OCI-LY7 (cell line): ENCODE results near the gene MMP15. TPM values are rescaled to one million over a fixed set of nuclear protein-coding genes. Genes with fewer than 3 reads are reported as not detected.
"Not testable (repeated sequence)": the region's sequence is repeated elsewhere in the genome, so short reads cannot be mapped to it uniquely, and the experiment has no call there.

Experiments used
- BruUV-seq: library from RNA; stranded (reverse); fragments of 400-500 nt; replicated peaks from 2 replicates; lab custom pipeline; 2021; lab: Mats Ljungman, UMichigan
- CTCF ChIA-PET: fragments of 300-600 bp; sonication (Branson Sonifier 250); formaldehyde crosslinking; loops from one replicate; lab custom pipeline; 2022; ENCODE audit warnings: antibody characterized with exemption; ENCODE audit not compliant: unreplicated experiment; lab: Charles Lee
- POLR2A ChIA-PET: fragments of 300-600 bp; sonication (Branson Sonifier 250); formaldehyde crosslinking; loops from one replicate; lab custom pipeline; 2022; ENCODE audit warnings: antibody characterized with exemption; lab: Charles Lee
- DNase-seq: peaks from one replicate; pipeline ENCODE4 v3.0.0-alpha.2; 2015; ENCODE audit warnings: low spot score
- H2AFZ ChIP-seq: fragments of 200-600 bp; sonication (generic), shearing (Covaris generic); 2 replicates; pipeline ENCODE4 v1.6.1; 2014; ENCODE audit warnings: mild to moderate bottlenecking, antibody characterized with exemption, low read length, moderate library complexity
- H3K27ac ChIP-seq: fragments of 200-600 bp; sonication (generic); 2 replicates; pipeline ENCODE4 v1.5.1; 2014; ENCODE audit warnings: mixed run types, low read depth, mild to moderate bottlenecking, moderate library complexity, low read length, inconsistent platforms; ENCODE audit not compliant: poor library complexity, severe bottlenecking
- H3K36me3 ChIP-seq: fragments of 200-600 bp; sonication (generic); 2 replicates; pipeline ENCODE4 v1.6.1; 2014; ENCODE audit warnings: mild to moderate bottlenecking, antibody characterized with exemption, low read length, moderate library complexity, mixed read lengths; ENCODE audit not compliant: insufficient read depth
- H3K4me1 ChIP-seq: fragments of 200-600 bp; sonication (generic); 2 replicates; pipeline ENCODE4 v1.5.1; 2014; ENCODE audit warnings: mild to moderate bottlenecking, low read length; ENCODE audit not compliant: insufficient read depth, poor library complexity, severe bottlenecking
- H3K4me2 ChIP-seq: fragments of 200-600 bp; sonication (generic); 2 replicates; pipeline ENCODE4 v1.6.1; 2014; ENCODE audit warnings: mild to moderate bottlenecking, low read length
- H3K4me3 ChIP-seq: fragments of 200-600 bp; sonication (generic); 2 replicates; pipeline ENCODE4 v1.5.1; 2014; ENCODE audit warnings: mild to moderate bottlenecking, low read depth, low read length; ENCODE audit not compliant: poor library complexity, severe bottlenecking
- H3K79me2 ChIP-seq: fragments of 200-600 bp; sonication (generic); 2 replicates; pipeline ENCODE4 v1.6.1; 2016; ENCODE audit warnings: low read depth, mild to moderate bottlenecking, low read length, moderate library complexity, mixed read lengths; ENCODE audit not compliant: insufficient read depth
- H3K9me2 ChIP-seq: fragments of 200-600 bp; sonication (generic); 2 replicates; pipeline ENCODE4 v1.6.1; 2016; ENCODE audit warnings: mild to moderate bottlenecking, low read length, mixed read lengths; ENCODE audit not compliant: insufficient read depth
- H3K9me3 ChIP-seq: fragments of 200-600 bp; sonication (generic); 2 replicates; pipeline ENCODE4 v1.6.1; 2014; ENCODE audit warnings: mild to moderate bottlenecking, mixed run types, low read length, mixed read lengths
- H4K20me1 ChIP-seq: fragments of 200-600 bp; sonication (generic); 2 replicates; pipeline ENCODE4 v1.6.1; 2014; ENCODE audit warnings: mild to moderate bottlenecking, antibody characterized with exemption, low read length, moderate library complexity, mixed read lengths; ENCODE audit not compliant: insufficient read depth
- CTCF ChIP-seq: fragments of 200-600 bp; sonication (generic); conservative IDR thresholded peaks from 2 replicates; pipeline ENCODE4 v1.5.1; 2014; ENCODE audit warnings: mild to moderate bottlenecking, antibody characterized with exemption, low read length, moderate library complexity, mixed read lengths
- EZH2phosphoT487 ChIP-seq: fragments of 200-600 bp; sonication (generic); IDR thresholded peaks from 2 replicates; pipeline ENCODE4 v1.6.1; 2018; ENCODE audit warnings: low read depth, borderline replicate concordance, mild to moderate bottlenecking, mixed run types, antibody characterized with exemption, low read length, moderate library complexity, mixed read lengths
- intact Hi-C: fragments of 100-400 bp; cut with micrococcal nuclease; formaldehyde crosslinking; loops from one replicate; pipeline ENCODE4 v1.10.0; 2022; ENCODE audit not compliant: unreplicated experiment
- total RNA-seq, 2 experiments: library from RNA; depleted of rRNA in 1 of 2; stranded (reverse); fragments of >200 nt in 1 of 2; shearing (Covaris generic) in 1 of 2; gene quantifications; 2 replicates each; pipeline ENCODE4 v1.2.3, GENCODE V29; 2014 to 2022

MMP15 gene
- total RNA-seq, 2 experiments from 2014 or later: 0.21 TPM; not detected in 1

DNA sequence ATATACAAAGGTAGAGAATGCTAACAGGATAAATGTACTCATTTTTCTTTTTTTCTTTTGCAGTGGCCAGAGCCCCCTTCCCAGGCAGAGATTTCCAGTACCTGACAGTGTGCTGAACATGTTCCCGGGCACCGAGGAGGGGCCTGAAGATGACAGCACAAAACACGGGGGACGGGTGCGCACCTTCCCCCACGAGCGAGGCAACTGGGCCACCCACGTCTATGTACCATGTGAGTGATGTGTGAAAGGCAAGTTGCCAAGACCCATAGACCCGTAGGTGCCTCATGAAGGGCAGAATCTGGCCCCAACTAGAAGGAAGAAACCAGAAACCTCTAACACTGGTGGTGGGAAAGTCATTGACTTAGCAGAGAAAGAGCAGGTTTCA lies 23.1 kb upstream of the MMP15 start:
- H3K9me3 ChIP-seq: no peaks in the 10 kb centered on the region
- H3K9me2 ChIP-seq: no peaks in the 10 kb centered on the region
- peaks cover 22% of the 10 kb centered on the region for H3K4me1 ChIP-seq
- intact Hi-C loops: loop anchor here (5.0 to 10.0 kb wide), 2 partner anchors 245 to 428 kb away; no protein-coding TSS in a partner anchor
- ChIA-PET CTCF (no interaction called here), POLR2A (no interaction called here)
- no peak overlapping the region for H2AFZ ChIP-seq
- BruUV-seq: no TSS peak
- no peak for TF ChIP-seq CTCF
- TF ChIP-seq EZH2phosphoT487: no peak
- H3K4me2 ChIP-seq: peak overlapping the region; percentile 100
- DNase-seq: no peak
- no peaks in the 10 kb centered on the region for H4K20me1 ChIP-seq
- peak overlapping the region; percentile 75 for H3K4me3 ChIP-seq
- H3K79me2 ChIP-seq: peaks cover 4% of the 10 kb centered on the region; the same call in 1 of the 2 replicates
- no peak overlapping the region for H3K27ac ChIP-seq
- peaks cover 41% of the 10 kb centered on the region for H3K36me3 ChIP-seq

GRCh38 chr16:58002936-58003335 lies 22.6 kb upstream of the MMP15 start:
- Histone ChIP-seq H4K20me1 (no peaks in the 10 kb centered on the region), H2AFZ (no peak overlapping the region), H3K4me3 (no peak overlapping the region), H3K79me2 (peaks cover 4% of the 10 kb centered on the region; the same call in 1 of the 2 replicates), H3K4me2 (no peak overlapping the region), H3K9me2 (no peaks in the 10 kb centered on the region), H3K27ac (no peak overlapping the region), H3K4me1 (peaks cover 22% of the 10 kb centered on the region), H3K9me3 (no peaks in the 10 kb centered on the region), H3K36me3 (peaks cover 41% of the 10 kb centered on the region)
- ChIA-PET CTCF (no interaction called here), POLR2A (no interaction called here)
- intact Hi-C loops: loop anchor here (5.0 to 10.0 kb wide), 2 partner anchors 246 to 428 kb away; no protein-coding TSS in a partner anchor
- TF ChIP-seq CTCF (no peak), EZH2phosphoT487 (no peak)
- BruUV-seq: no TSS peak
- DNase-seq: no peak

DNA sequence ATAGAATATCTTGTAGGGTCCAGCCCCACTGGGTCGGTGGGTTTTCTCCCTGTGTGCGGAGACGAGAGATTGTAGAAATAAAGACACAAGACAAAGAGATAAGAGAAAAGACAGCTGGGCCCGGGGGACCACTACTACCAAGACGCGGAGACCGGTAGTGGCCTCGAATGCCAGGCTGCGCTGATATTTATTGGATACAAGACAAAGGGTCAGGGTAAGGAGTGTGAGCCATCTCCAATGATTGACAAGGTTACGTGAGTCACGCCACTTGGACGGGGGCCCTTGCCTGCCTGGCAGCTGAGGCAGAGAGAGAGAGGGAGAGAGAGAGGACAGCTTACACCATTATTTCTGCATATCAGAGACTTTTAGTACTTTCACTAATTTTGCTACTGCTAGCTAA lies 20.8 kb upstream of the MMP15 start:
- BruUV-seq, H3K4me3 ChIP-seq, H3K9me2 ChIP-seq, POLR2A ChIA-PET, H3K9me3 ChIP-seq, CTCF ChIA-PET, H4K20me1 ChIP-seq, H3K79me2 ChIP-seq, H2AFZ ChIP-seq, H3K4me2 ChIP-seq, DNase-seq, H3K27ac ChIP-seq: not testable (repeated sequence)
- intact Hi-C loops: loop anchor here (5.0 to 10.0 kb wide), 2 partner anchors 247 to 430 kb away; no protein-coding TSS in a partner anchor
- Histone ChIP-seq H3K4me1 (peaks cover 12% of the 10 kb centered on the region), H3K36me3 (peaks cover 46% of the 10 kb centered on the region)
